DND-41 (cell line): ENCODE measurements around the gene GSTP1.
"Not testable (repeated sequence)": the region's sequence is repeated elsewhere in the genome, so short reads cannot be mapped to it uniquely, and the experiment has no call there.

Experiments used
- ATAC-seq: fragments of 200-7000 bp; cut with Tn5 transposase; 3 replicates; pipeline ENCODE4 v1.9.1; 2021; ENCODE audit warnings: low read depth; ENCODE audit not compliant: insufficient read depth
- DNase-seq: peaks from one replicate; pipeline ENCODE4 v3.0.0-alpha.2; 2020
- H2AFZ ChIP-seq: 2 replicates; pipeline ENCODE4 v1.6.0; 2012; ENCODE audit warnings: low read depth, low read length
- H3K27ac ChIP-seq: 2 replicates; pipeline ENCODE4 v1.5.1; 2012; ENCODE audit warnings: low read length, inconsistent platforms
- H3K27me3 ChIP-seq: fragments of 200-600 bp; sonication (generic); 2 replicates; pipeline ENCODE4 v1.6.0; 2012; ENCODE audit warnings: low read length, mild to moderate bottlenecking, inconsistent platforms; ENCODE audit not compliant: insufficient read depth, poor library complexity
- H3K36me3 ChIP-seq: 2 replicates; pipeline ENCODE4 v1.5.1; 2012; ENCODE audit warnings: low read length, inconsistent platforms; ENCODE audit not compliant: insufficient read depth
- H3K4me1 ChIP-seq: 2 replicates; pipeline ENCODE4 v1.5.1; 2012; ENCODE audit warnings: mild to moderate bottlenecking, low read length; ENCODE audit not compliant: insufficient read depth
- H3K4me2 ChIP-seq: 2 replicates; pipeline ENCODE4 v1.6.0; 2012; ENCODE audit warnings: mild to moderate bottlenecking, moderate library complexity, low read length, inconsistent platforms; ENCODE audit not compliant: insufficient read depth
- H3K4me3 ChIP-seq, 2 experiments: fragments of 200-600 bp in 1 of 2; shearing (Covaris generic) in 1 of 2; 2 replicates each; pipeline ENCODE4 v1.5.1; 2012 to 2016; ENCODE audit warnings: inconsistent platforms in 2 of 2, low read length in 2 of 2, mild to moderate bottlenecking in 2 of 2, low read depth in 1 of 2, moderate library complexity in 1 of 2
- H3K79me2 ChIP-seq: 2 replicates; pipeline ENCODE4 v1.6.0; 2012; ENCODE audit warnings: low read length, inconsistent platforms; ENCODE audit not compliant: insufficient read depth
- H3K9ac ChIP-seq: 2 replicates; pipeline ENCODE4 v1.6.0; 2012; ENCODE audit warnings: low read depth, mild to moderate bottlenecking, inconsistent platforms, low read length, moderate library complexity
- H3K9me3 ChIP-seq: 2 replicates; pipeline ENCODE4 v1.5.1; 2012; ENCODE audit warnings: low read length, moderate library complexity, mild to moderate bottlenecking, inconsistent platforms; ENCODE audit not compliant: insufficient read depth, severe bottlenecking
- H4K20me1 ChIP-seq: 2 replicates; pipeline ENCODE4 v1.6.0; 2012; ENCODE audit warnings: low read length; ENCODE audit not compliant: insufficient read depth
- CTCF ChIP-seq: IDR thresholded peaks from 2 replicates; pipeline ENCODE4 v1.5.1; 2012; ENCODE audit warnings: borderline replicate concordance, low read length, moderate library complexity, mild to moderate bottlenecking; ENCODE audit not compliant: poor library complexity, severe bottlenecking; ENCODE audit errors: extremely low read depth
- EZH2 ChIP-seq: IDR thresholded peaks from 3 replicates; pipeline ENCODE4 v1.6.1; 2012; ENCODE audit warnings: borderline replicate concordance, low read depth, mild to moderate bottlenecking, moderate library complexity, low read length, inconsistent platforms; ENCODE audit not compliant: severe bottlenecking

Gene GSTP1

DNA sequence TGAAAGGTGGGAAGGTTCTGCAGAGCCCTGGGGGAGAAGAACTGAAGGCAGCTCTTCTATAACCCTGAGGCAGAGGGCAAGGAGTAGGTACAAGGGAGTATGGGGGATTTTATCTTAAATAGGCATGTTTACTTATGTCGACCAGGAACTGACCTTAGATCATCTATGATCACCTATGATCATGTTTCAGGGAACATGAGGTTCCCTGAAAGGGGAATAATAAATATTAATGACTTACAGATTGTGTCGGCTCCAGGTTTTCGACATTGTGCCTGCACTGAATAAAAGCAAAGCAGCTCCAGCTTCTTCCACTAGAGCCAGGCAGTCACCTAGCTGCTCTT, 9.9 kb downstream of the GSTP1 start:
- Histone ChIP-seq H4K20me1 (no peaks in the 10 kb centered on the region), H3K36me3 (peaks cover 5% of the 10 kb centered on the region; the same call in 1 of the 2 replicates), H3K79me2 (no peaks in the 10 kb centered on the region), H3K4me1 (no peaks in the 10 kb centered on the region), H3K27ac (no peak overlapping the region), H3K9ac (no peak overlapping the region), H3K4me3 (no peak overlapping the region), H2AFZ (no peak overlapping the region), H3K4me2 (no peak overlapping the region), H3K9me3 (peaks cover 2% of the 10 kb centered on the region), H3K27me3 (no peaks in the 10 kb centered on the region)
- TF ChIP-seq EZH2 (no peak), CTCF (no peak)
- no peak for DNase-seq
- no peak for ATAC-seq

DNA sequence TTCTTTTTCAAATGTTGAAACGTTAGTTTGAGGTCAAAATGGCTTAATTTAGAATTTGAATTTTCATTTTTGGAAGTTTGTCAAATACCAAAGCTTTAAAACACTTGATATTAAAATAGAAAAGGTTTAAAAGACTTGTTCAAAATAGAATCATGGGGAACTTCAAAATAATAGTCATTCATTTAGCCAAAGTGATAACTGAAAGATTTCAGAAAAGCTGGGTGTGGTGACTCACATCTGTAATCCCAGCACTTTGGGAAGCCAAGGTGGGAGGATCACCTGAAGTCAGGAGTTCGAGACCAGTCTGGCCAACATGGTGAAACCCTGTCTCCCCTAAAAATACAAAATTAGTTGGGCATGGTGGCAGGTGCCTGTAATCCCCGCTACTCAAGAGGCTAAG, 10.9 kb downstream of the GSTP1 start:
- no peak overlapping the region for H3K4me3 ChIP-seq
- no peaks in the 10 kb centered on the region for H3K27me3 ChIP-seq
- no peak overlapping the region for H2AFZ ChIP-seq
- H3K9me3 ChIP-seq = peaks cover 2% of the 10 kb centered on the region
- no peaks in the 10 kb centered on the region for H3K36me3 ChIP-seq
- H4K20me1 ChIP-seq = no peaks in the 10 kb centered on the region
- H3K79me2 ChIP-seq = no peaks in the 10 kb centered on the region
- TF ChIP-seq CTCF (no peak), EZH2 (no peak)
- no peaks in the 10 kb centered on the region for H3K4me1 ChIP-seq
- H3K27ac ChIP-seq = no peak overlapping the region
- DNase-seq = no peak
- ATAC-seq = no peak
- H3K9ac ChIP-seq = no peak overlapping the region
- H3K4me2 ChIP-seq = no peak overlapping the region

- ATAC-seq = no peak
- Histone ChIP-seq H2AFZ (no peak overlapping the region), H3K27me3 (no peaks in the 10 kb centered on the region), H3K27ac (no peak overlapping the region), H3K36me3 (no peaks in the 10 kb centered on the region), H3K4me3 (no peak overlapping the region), H4K20me1 (no peaks in the 10 kb centered on the region), H3K4me1 (no peaks in the 10 kb centered on the region), H3K9ac (no peak overlapping the region), H3K9me3 (peaks cover 2% of the 10 kb centered on the region), H3K79me2 (no peaks in the 10 kb centered on the region), H3K4me2 (no peak overlapping the region)
- no peak for DNase-seq
- no peak for TF ChIP-seq EZH2
- TF ChIP-seq CTCF = no peak
Observed at GRCh38 chr11:67596753-67597300, 13.2 kb downstream of the GSTP1 start.

GRCh38 chr11:67597458-67597857, 13.8 kb downstream of the GSTP1 start:
- not testable (repeated sequence) for H3K4me3 ChIP-seq, H3K27ac ChIP-seq, H3K9ac ChIP-seq, H3K79me2 ChIP-seq, H3K36me3 ChIP-seq, H2AFZ ChIP-seq, H4K20me1 ChIP-seq, ATAC-seq, H3K4me2 ChIP-seq, H3K27me3 ChIP-seq, DNase-seq, H3K9me3 ChIP-seq, H3K4me1 ChIP-seq

DNA sequence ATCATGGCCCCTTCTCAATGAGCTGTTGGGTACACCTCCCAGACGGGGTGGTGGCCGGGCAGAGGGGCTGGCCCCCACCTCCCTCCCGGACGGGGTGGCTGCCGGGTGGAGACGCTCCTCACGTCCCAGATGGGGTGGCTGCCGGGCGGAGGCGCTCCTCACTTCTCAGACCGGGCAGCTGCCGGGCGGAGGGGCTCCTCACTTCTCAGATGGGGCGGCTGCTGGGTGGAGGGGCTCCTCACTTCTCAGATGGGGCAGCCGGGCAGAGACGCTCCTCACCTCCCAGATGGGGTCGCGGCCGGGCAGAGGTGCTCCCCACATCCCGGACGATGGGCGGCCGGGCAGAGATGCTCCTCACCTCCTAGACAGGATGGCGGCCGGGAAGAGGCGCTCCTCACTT, 14.4 kb downstream of the GSTP1 start:
- H2AFZ ChIP-seq, H3K4me2 ChIP-seq, DNase-seq, H3K4me1 ChIP-seq, H3K9me3 ChIP-seq, H3K4me3 ChIP-seq, H4K20me1 ChIP-seq, H3K9ac ChIP-seq, ATAC-seq, H3K27me3 ChIP-seq, H3K79me2 ChIP-seq, H3K27ac ChIP-seq, H3K36me3 ChIP-seq: not testable (repeated sequence)
